HG03354 (cell line): ENCODE data around the gene GFPT2.

Experiments
- ATAC-seq: cut with Tn5 transposase; IDR thresholded peaks from one replicate; pipeline ENCODE4 v1.9.1; 2021; ENCODE audit warnings: mild to moderate bottlenecking; ENCODE audit not compliant: unreplicated experiment, poor library complexity, severe bottlenecking

GFPT2 gene

GRCh38 chr5:180353980-180354452 lies 880 bp upstream of the GFPT2 start:
- ATAC-seq: no peak

GRCh38 chr5:180352116-180353047 lies 754 bp downstream of the GFPT2 start:
- no peak for ATAC-seq

- no peak for ATAC-seq
These were observed 2.2 kb downstream of the GFPT2 start for GRCh38 chr5:180350711-180351465.

- ATAC-seq: no peak
These were observed 2.8 kb downstream of the GFPT2 start for GRCh38 chr5:180350296-180350695.

- no peak for ATAC-seq
These were observed 3.7 kb downstream of the GFPT2 start for GRCh38 chr5:180349391-180349790.

GRCh38 chr5:180348336-180348735 lies 4.8 kb downstream of the GFPT2 start:
- no peak for ATAC-seq

- ATAC-seq: no peak
These were observed 5.4 kb downstream of the GFPT2 start for GRCh38 chr5:180347702-180348101.

- ATAC-seq: no peak
These were observed 6.8 kb downstream of the GFPT2 start for GRCh38 chr5:180346358-180346757.

- ATAC-seq: no peak
These were observed 7.4 kb downstream of the GFPT2 start for GRCh38 chr5:180345781-180346180.

- ATAC-seq: no peak
These were observed 8.0 kb downstream of the GFPT2 start for GRCh38 chr5:180345186-180345585.

GRCh38 chr5:180344696-180344999 lies 8.5 kb downstream of the GFPT2 start:
- no peak for ATAC-seq

- no peak for ATAC-seq
These were observed 9.1 kb downstream of the GFPT2 start for GRCh38 chr5:180343831-180344695.

- ATAC-seq: no peak
These were observed 9.9 kb downstream of the GFPT2 start for GRCh38 chr5:180343110-180343830.

GRCh38 chr5:180341595-180341994 lies 11.5 kb downstream of the GFPT2 start:
- no peak for ATAC-seq

- no peak for ATAC-seq
These were observed 12.3 kb downstream of the GFPT2 start for GRCh38 chr5:180340856-180341255.

GRCh38 chr5:180339583-180340183 lies 13.5 kb downstream of the GFPT2 start:
- no peak for ATAC-seq

- ATAC-seq: no peak
These were observed 15.0 kb downstream of the GFPT2 start for GRCh38 chr5:180338001-180338707.

- ATAC-seq: no peak
These were observed 16.7 kb downstream of the GFPT2 start for GRCh38 chr5:180336234-180337020.
